ENCODE data around the gene NOP53. TPM values are rescaled to one million over a fixed set of nuclear protein-coding genes. Genes with fewer than 3 reads are reported as not detected.

NOP53 gene
- total and polyA plus RNA-seq, 2 of the 13 experiments (the other 11 are each of a cell fraction or from before 2014, with no cell fraction given): 53.9 to 141 TPM

GRCh38 chr19:47778049-47778953 is 33.0 kb downstream of the NOP53 start, which contains the start of gene SELENOW (continued):
- TF ChIP-seq, protein P1, sequence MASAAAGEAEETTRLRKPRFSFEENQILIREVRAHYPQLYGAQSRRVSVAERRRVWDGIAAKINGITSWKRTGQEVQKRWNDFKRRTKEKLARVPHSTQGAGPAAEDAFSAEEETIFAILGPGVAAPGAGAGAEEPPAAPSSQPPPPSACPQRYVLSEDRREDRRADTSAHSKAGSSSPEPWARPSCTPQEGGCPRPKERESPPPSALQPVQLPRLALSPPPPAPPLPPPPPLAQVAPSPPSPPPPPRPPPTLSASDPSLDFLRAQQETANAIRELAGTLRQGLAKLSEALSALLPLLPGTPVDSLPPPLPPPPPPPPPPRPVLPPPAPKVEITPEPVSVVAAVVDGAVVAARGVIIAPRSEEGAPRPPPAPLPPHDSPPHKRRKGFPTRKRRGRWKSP (CRISPR knock-in tag; IDR thresholded peaks at IDR 0.05): peak; percentile 67; the same call in 1 of the 2 replicates
- TF ChIP-seq ZNF510 (CRISPR knock-in tag; IDR thresholded peaks at IDR 0.05; ENCODE audit: low read depth) (no peak; the same call in 1 of the 2 replicates), WIZ (CRISPR knock-in tag; IDR thresholded peaks at IDR 0.05) (no peak), ZNF543 (CRISPR knock-in tag; IDR thresholded peaks at IDR 0.05) (peak; percentile 75; the same call in 1 of the 2 replicates), ZNF772 (CRISPR knock-in tag; IDR thresholded peaks at IDR 0.05) (peak; percentile 68; the same call in 1 of the 2 replicates), MTF1 (CRISPR knock-in tag; IDR thresholded peaks at IDR 0.05) (no peak), HOXD1 (CRISPR knock-in tag; IDR thresholded peaks at IDR 0.05) (peak; percentile 78; the same call in 1 of the 2 replicates), ZNF672 (CRISPR knock-in tag; IDR thresholded peaks at IDR 0.05) (no peak), KDM3A (CRISPR knock-in tag; IDR thresholded peaks at IDR 0.05; ENCODE audit: low read depth) (no peak; the same call in 1 of the 2 replicates), ZNF205 (CRISPR knock-in tag; IDR thresholded peaks at IDR 0.05) (no peak; the same call in 1 of the 2 replicates), NRL (CRISPR knock-in tag; IDR thresholded peaks at IDR 0.05; ENCODE audit: borderline replicate concordance) (peak; percentile 57; the same call in 1 of the 2 replicates), MXD4 (CRISPR knock-in tag; IDR thresholded peaks at IDR 0.05) (0 out of 2 replicates have a peak, but pooled peaks have one; percentile 39), ZNF207 (IDR thresholded peaks at IDR 0.05; ENCODE audit: borderline replicate concordance) (no peak), ZEB1 (IDR thresholded peaks at IDR 0.05; ENCODE audit: insufficient replicate concordance, low read depth) (peak; percentile 37), ZSCAN22 (CRISPR knock-in tag; IDR thresholded peaks at IDR 0.05) (no peak; the same call in 1 of the 2 replicates), DZIP1 (CRISPR knock-in tag; IDR thresholded peaks at IDR 0.05) (no peak), RORA (CRISPR knock-in tag; IDR thresholded peaks at IDR 0.05) (no peak)
- TF ChIP-seq, protein P2, sequence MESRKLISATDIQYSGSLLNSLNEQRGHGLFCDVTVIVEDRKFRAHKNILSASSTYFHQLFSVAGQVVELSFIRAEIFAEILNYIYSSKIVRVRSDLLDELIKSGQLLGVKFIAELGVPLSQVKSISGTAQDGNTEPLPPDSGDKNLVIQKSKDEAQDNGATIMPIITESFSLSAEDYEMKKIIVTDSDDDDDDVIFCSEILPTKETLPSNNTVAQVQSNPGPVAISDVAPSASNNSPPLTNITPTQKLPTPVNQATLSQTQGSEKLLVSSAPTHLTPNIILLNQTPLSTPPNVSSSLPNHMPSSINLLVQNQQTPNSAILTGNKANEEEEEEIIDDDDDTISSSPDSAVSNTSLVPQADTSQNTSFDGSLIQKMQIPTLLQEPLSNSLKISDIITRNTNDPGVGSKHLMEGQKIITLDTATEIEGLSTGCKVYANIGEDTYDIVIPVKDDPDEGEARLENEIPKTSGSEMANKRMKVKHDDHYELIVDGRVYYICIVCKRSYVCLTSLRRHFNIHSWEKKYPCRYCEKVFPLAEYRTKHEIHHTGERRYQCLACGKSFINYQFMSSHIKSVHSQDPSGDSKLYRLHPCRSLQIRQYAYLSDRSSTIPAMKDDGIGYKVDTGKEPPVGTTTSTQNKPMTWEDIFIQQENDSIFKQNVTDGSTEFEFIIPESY (CRISPR knock-in tag; IDR thresholded peaks at IDR 0.05): no peak
- TF ChIP-seq, protein P3, sequence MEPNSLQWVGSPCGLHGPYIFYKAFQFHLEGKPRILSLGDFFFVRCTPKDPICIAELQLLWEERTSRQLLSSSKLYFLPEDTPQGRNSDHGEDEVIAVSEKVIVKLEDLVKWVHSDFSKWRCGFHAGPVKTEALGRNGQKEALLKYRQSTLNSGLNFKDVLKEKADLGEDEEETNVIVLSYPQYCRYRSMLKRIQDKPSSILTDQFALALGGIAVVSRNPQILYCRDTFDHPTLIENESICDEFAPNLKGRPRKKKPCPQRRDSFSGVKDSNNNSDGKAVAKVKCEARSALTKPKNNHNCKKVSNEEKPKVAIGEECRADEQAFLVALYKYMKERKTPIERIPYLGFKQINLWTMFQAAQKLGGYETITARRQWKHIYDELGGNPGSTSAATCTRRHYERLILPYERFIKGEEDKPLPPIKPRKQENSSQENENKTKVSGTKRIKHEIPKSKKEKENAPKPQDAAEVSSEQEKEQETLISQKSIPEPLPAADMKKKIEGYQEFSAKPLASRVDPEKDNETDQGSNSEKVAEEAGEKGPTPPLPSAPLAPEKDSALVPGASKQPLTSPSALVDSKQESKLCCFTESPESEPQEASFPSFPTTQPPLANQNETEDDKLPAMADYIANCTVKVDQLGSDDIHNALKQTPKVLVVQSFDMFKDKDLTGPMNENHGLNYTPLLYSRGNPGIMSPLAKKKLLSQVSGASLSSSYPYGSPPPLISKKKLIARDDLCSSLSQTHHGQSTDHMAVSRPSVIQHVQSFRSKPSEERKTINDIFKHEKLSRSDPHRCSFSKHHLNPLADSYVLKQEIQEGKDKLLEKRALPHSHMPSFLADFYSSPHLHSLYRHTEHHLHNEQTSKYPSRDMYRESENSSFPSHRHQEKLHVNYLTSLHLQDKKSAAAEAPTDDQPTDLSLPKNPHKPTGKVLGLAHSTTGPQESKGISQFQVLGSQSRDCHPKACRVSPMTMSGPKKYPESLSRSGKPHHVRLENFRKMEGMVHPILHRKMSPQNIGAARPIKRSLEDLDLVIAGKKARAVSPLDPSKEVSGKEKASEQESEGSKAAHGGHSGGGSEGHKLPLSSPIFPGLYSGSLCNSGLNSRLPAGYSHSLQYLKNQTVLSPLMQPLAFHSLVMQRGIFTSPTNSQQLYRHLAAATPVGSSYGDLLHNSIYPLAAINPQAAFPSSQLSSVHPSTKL (CRISPR knock-in tag; IDR thresholded peaks at IDR 0.05): peak; percentile 30; the same call in 1 of the 2 replicates
